Measurements from ENCODE around the gene CLDND2.
"Not testable (repeated sequence)": the region's sequence is repeated elsewhere in the genome, so short reads cannot be mapped to it uniquely, and the experiment has no call there.

The CLDND2 gene

GRCh38 chr19:51402117-51402516 is 33.3 kb upstream of the CLDND2 start:
- Histone ChIP-seq H3K36me3 (ENCODE audit: control insufficient read depth, low read length) (peaks cover 4% of the 10 kb centered on the region), H3K9me2 (replicated peaks; ENCODE audit: control insufficient read depth, low read length) (no peaks in the 10 kb centered on the region), H3K27ac (ENCODE audit: low read depth, low read length) (no peak overlapping the region), H3K27me3 (ENCODE audit: control insufficient read depth, low read length) (no peaks in the 10 kb centered on the region), H3K4me1 (ENCODE audit: control insufficient read depth, low read length) (no peaks in the 10 kb centered on the region), H4K20me1 (ENCODE audit: control insufficient read depth, insufficient read depth, low read depth, low read length) (no peaks in the 10 kb centered on the region), H3K4me2 (ENCODE audit: low read length) (no peak overlapping the region), H3F3A (ENCODE audit: control insufficient read depth, insufficient read depth) (peaks cover 3% of the 10 kb centered on the region; the same call in 1 of the 2 replicates), H3K9me3 (ENCODE audit: control insufficient read depth, insufficient read depth, low read length) (peaks cover 5% of the 10 kb centered on the region; the same call in 1 of the 2 replicates), H3K4me3 (ENCODE audit: low read length) (no peak overlapping the region), H3K79me2 (ENCODE audit: control insufficient read depth, low read length) (no peaks in the 10 kb centered on the region)
- no peak for TF ChIP-seq CTCF (IDR thresholded peaks at IDR 0.05; ENCODE audit: low read depth, low read length, poor library complexity, severe bottlenecking)
- TF ChIP-seq EZH2phosphoT487 (IDR thresholded peaks at IDR 0.05; ENCODE audit: borderline replicate concordance, low read length) = no peak

GRCh38 chr19:51399936-51400335 is 31.1 kb upstream of the CLDND2 start:
- H3F3A ChIP-seq (ENCODE audit: control insufficient read depth, insufficient read depth); H3K36me3 ChIP-seq (ENCODE audit: control insufficient read depth, low read length); H3K4me3 ChIP-seq (ENCODE audit: low read length); H3K4me2 ChIP-seq (ENCODE audit: low read length); H3K9me3 ChIP-seq (ENCODE audit: control insufficient read depth, insufficient read depth, low read length); H4K20me1 ChIP-seq (ENCODE audit: control insufficient read depth, insufficient read depth, low read depth, low read length); H3K9me2 ChIP-seq (replicated peaks; ENCODE audit: control insufficient read depth, low read length); H3K79me2 ChIP-seq (ENCODE audit: control insufficient read depth, low read length); H3K27ac ChIP-seq (ENCODE audit: low read depth, low read length); H3K27me3 ChIP-seq (ENCODE audit: control insufficient read depth, low read length): not testable (repeated sequence)
- H3K4me1 ChIP-seq (ENCODE audit: control insufficient read depth, low read length) = peaks cover 14% of the 10 kb centered on the region

GRCh38 chr19:51399231-51399630 is 30.4 kb upstream of the CLDND2 start:
- H3K4me1 ChIP-seq (ENCODE audit: control insufficient read depth, low read length) = peaks cover 16% of the 10 kb centered on the region
- H3K9me2 ChIP-seq (replicated peaks; ENCODE audit: control insufficient read depth, low read length) = no peaks in the 10 kb centered on the region
- no peaks in the 10 kb centered on the region for H3K27me3 ChIP-seq (ENCODE audit: control insufficient read depth, low read length)
- no peak overlapping the region for H3K4me2 ChIP-seq (ENCODE audit: low read length)
- peaks cover 4% of the 10 kb centered on the region for H3K36me3 ChIP-seq (ENCODE audit: control insufficient read depth, low read length)
- no peak overlapping the region for H3K27ac ChIP-seq (ENCODE audit: low read depth, low read length)
- H3F3A ChIP-seq (ENCODE audit: control insufficient read depth, insufficient read depth) = peaks cover 8% of the 10 kb centered on the region
- TF ChIP-seq CTCF (IDR thresholded peaks at IDR 0.05; ENCODE audit: low read depth, low read length, poor library complexity, severe bottlenecking) (no peak), EZH2phosphoT487 (IDR thresholded peaks at IDR 0.05; ENCODE audit: borderline replicate concordance, low read length) (no peak)
- H3K79me2 ChIP-seq (ENCODE audit: control insufficient read depth, low read length) = peaks cover 6% of the 10 kb centered on the region
- no peaks in the 10 kb centered on the region for H4K20me1 ChIP-seq (ENCODE audit: control insufficient read depth, insufficient read depth, low read depth, low read length)
- H3K4me3 ChIP-seq (ENCODE audit: low read length) = no peak overlapping the region
- peaks cover 5% of the 10 kb centered on the region; the same call in 1 of the 2 replicates for H3K9me3 ChIP-seq (ENCODE audit: control insufficient read depth, insufficient read depth, low read length)

- Histone ChIP-seq H3K9me3 (ENCODE audit: control insufficient read depth, insufficient read depth, low read length) (peaks cover 5% of the 10 kb centered on the region; the same call in 1 of the 2 replicates), H3K36me3 (ENCODE audit: control insufficient read depth, low read length) (peaks cover under 1% of the 10 kb centered on the region), H3F3A (ENCODE audit: control insufficient read depth, insufficient read depth) (peaks cover 8% of the 10 kb centered on the region), H4K20me1 (ENCODE audit: control insufficient read depth, insufficient read depth, low read depth, low read length) (no peaks in the 10 kb centered on the region), H3K4me1 (ENCODE audit: control insufficient read depth, low read length) (peaks cover 23% of the 10 kb centered on the region), H3K79me2 (ENCODE audit: control insufficient read depth, low read length) (peaks cover 6% of the 10 kb centered on the region), H3K27me3 (ENCODE audit: control insufficient read depth, low read length) (no peaks in the 10 kb centered on the region), H3K4me2 (ENCODE audit: low read length) (no peak overlapping the region), H3K9me2 (replicated peaks; ENCODE audit: control insufficient read depth, low read length) (no peaks in the 10 kb centered on the region), H3K4me3 (ENCODE audit: low read length) (no peak overlapping the region), H3K27ac (ENCODE audit: low read depth, low read length) (no peak overlapping the region)
- TF ChIP-seq EZH2phosphoT487 (IDR thresholded peaks at IDR 0.05; ENCODE audit: borderline replicate concordance, low read length) (no peak), CTCF (IDR thresholded peaks at IDR 0.05; ENCODE audit: low read depth, low read length, poor library complexity, severe bottlenecking) (peak; percentile 63)
Measured at GRCh38 chr19:51398096-51398704, 29.4 kb upstream of the CLDND2 start.

GRCh38 chr19:51397453-51397852 is 28.6 kb upstream of the CLDND2 start:
- H3K4me3 ChIP-seq (ENCODE audit: low read length); H3K4me2 ChIP-seq (ENCODE audit: low read length); H3K79me2 ChIP-seq (ENCODE audit: control insufficient read depth, low read length); H3K9me2 ChIP-seq (replicated peaks; ENCODE audit: control insufficient read depth, low read length); H3K27ac ChIP-seq (ENCODE audit: low read depth, low read length); H3K36me3 ChIP-seq (ENCODE audit: control insufficient read depth, low read length); H4K20me1 ChIP-seq (ENCODE audit: control insufficient read depth, insufficient read depth, low read depth, low read length); H3K9me3 ChIP-seq (ENCODE audit: control insufficient read depth, insufficient read depth, low read length); H3K27me3 ChIP-seq (ENCODE audit: control insufficient read depth, low read length): not testable (repeated sequence)
- peaks cover 27% of the 10 kb centered on the region for H3K4me1 ChIP-seq (ENCODE audit: control insufficient read depth, low read length)
- peaks cover 12% of the 10 kb centered on the region for H3F3A ChIP-seq (ENCODE audit: control insufficient read depth, insufficient read depth)
